Measurements from ENCODE around the gene TNFSF13B. TPM values are rescaled to one million over a fixed set of nuclear protein-coding genes. Genes with fewer than 3 reads are reported as not detected.

The TNFSF13B gene
- total and polyA plus RNA-seq, 2 donors from 2014 or later, result 1.1 to 5.3 TPM

GRCh38 chr13:108273429-108274118, 4.1 kb downstream of the TNFSF13B start:
- intact Hi-C loops (cut with DNase I), result no loop called here
- FAIRE-seq (no peak), DNase-seq (no peak)
- Histone ChIP-seq H3K9ac (ENCODE audit: low read length in 3 of 3) (no peak overlapping the region), H3K4me3 (ENCODE audit: low read length in 3 of 3) (no peak overlapping the region), H3K36me3 (ENCODE audit: control insufficient read depth in 2 of 3, insufficient read depth in 3 of 3, low read length in 3 of 3) (no peaks in the 10 kb centered on the region), H3K9me3 (ENCODE audit: control insufficient read depth in 2 of 3, insufficient read depth in 1 of 3, low read length in 3 of 3) (no peaks in the 10 kb centered on the region), H3K27ac (ENCODE audit: low read depth in 2 of 2, low read length in 2 of 2) (no peak overlapping the region), H3K4me1 (ENCODE audit: control insufficient read depth in 2 of 3, insufficient read depth in 2 of 3, low read depth in 1 of 3, low read length in 3 of 3) (peaks cover 0 to 7% (median 0%) of the 10 kb centered on the region in 3 donors), H3K27me3 (ENCODE audit: control insufficient read depth, insufficient read depth, low read length) (no peaks in the 10 kb centered on the region)
- no peak for TF ChIP-seq CTCF (IDR thresholded peaks at IDR 0.05; ENCODE audit: borderline replicate concordance, extremely low read depth, insufficient read depth)

- Histone ChIP-seq H3K4me1 (ENCODE audit: control insufficient read depth in 2 of 3, insufficient read depth in 2 of 3, low read depth in 1 of 3, low read length in 3 of 3) (peaks cover 0 to 7% (median 0%) of the 10 kb centered on the region in 3 donors), H3K9ac (ENCODE audit: low read length in 3 of 3) (no peak overlapping the region), H3K4me3 (ENCODE audit: low read length in 3 of 3) (no peak overlapping the region), H3K27me3 (ENCODE audit: control insufficient read depth, insufficient read depth, low read length) (no peaks in the 10 kb centered on the region), H3K36me3 (ENCODE audit: control insufficient read depth in 2 of 3, insufficient read depth in 3 of 3, low read length in 3 of 3) (no peaks in the 10 kb centered on the region), H3K9me3 (ENCODE audit: control insufficient read depth in 2 of 3, insufficient read depth in 1 of 3, low read length in 3 of 3) (no peaks in the 10 kb centered on the region), H3K27ac (ENCODE audit: low read depth in 2 of 2, low read length in 2 of 2) (no peak overlapping the region)
- FAIRE-seq (no peak), DNase-seq (no peak)
- no peak for TF ChIP-seq CTCF (IDR thresholded peaks at IDR 0.05; ENCODE audit: borderline replicate concordance, extremely low read depth, insufficient read depth)
- intact Hi-C loops (cut with DNase I), result no loop called here
These were observed 5.2 kb downstream of the TNFSF13B start for GRCh38 chr13:108274718-108275117.

- no peaks in the 10 kb centered on the region for H3K4me1 ChIP-seq (ENCODE audit: control insufficient read depth in 2 of 3, insufficient read depth in 2 of 3, low read depth in 1 of 3, low read length in 3 of 3)
- no peaks in the 10 kb centered on the region for H3K9me3 ChIP-seq (ENCODE audit: control insufficient read depth in 2 of 3, insufficient read depth in 1 of 3, low read length in 3 of 3)
- TF ChIP-seq CTCF (IDR thresholded peaks at IDR 0.05; ENCODE audit: borderline replicate concordance, extremely low read depth, insufficient read depth), result no peak
- FAIRE-seq (no peak), DNase-seq (peak in 1 of 5 donors; percentile 77)
- H3K36me3 ChIP-seq (ENCODE audit: control insufficient read depth in 2 of 3, insufficient read depth in 3 of 3, low read length in 3 of 3), result no peaks in the 10 kb centered on the region
- H3K9ac ChIP-seq (ENCODE audit: low read length in 3 of 3), result no peak overlapping the region
- H3K27me3 ChIP-seq (ENCODE audit: control insufficient read depth, insufficient read depth, low read length), result no peaks in the 10 kb centered on the region
- H3K27ac ChIP-seq (ENCODE audit: low read depth in 2 of 2, low read length in 2 of 2), result no peak overlapping the region
- intact Hi-C loops (cut with DNase I), result no loop called here
- no peak overlapping the region for H3K4me3 ChIP-seq (ENCODE audit: low read length in 3 of 3)
These were observed 6.5 kb downstream of the TNFSF13B start for GRCh38 chr13:108276060-108276459.

GRCh38 chr13:108278466-108278865, 8.9 kb downstream of the TNFSF13B start:
- Histone ChIP-seq H3K9me3 (ENCODE audit: control insufficient read depth in 2 of 3, insufficient read depth in 1 of 3, low read length in 3 of 3) (no peaks in the 10 kb centered on the region), H3K27ac (ENCODE audit: low read depth in 2 of 2, low read length in 2 of 2) (no peak overlapping the region), H3K9ac (ENCODE audit: low read length in 3 of 3) (no peak overlapping the region), H3K27me3 (ENCODE audit: control insufficient read depth, insufficient read depth, low read length) (no peaks in the 10 kb centered on the region), H3K36me3 (ENCODE audit: control insufficient read depth in 2 of 3, insufficient read depth in 3 of 3, low read length in 3 of 3) (no peaks in the 10 kb centered on the region), H3K4me3 (ENCODE audit: low read length in 3 of 3) (no peak overlapping the region), H3K4me1 (ENCODE audit: control insufficient read depth in 2 of 3, insufficient read depth in 2 of 3, low read depth in 1 of 3, low read length in 3 of 3) (no peaks in the 10 kb centered on the region)
- FAIRE-seq (no peak), DNase-seq (no peak)
- no peak for TF ChIP-seq CTCF (IDR thresholded peaks at IDR 0.05; ENCODE audit: borderline replicate concordance, extremely low read depth, insufficient read depth)
- intact Hi-C loops (cut with DNase I), result no loop called here
